ENCODE results near the gene NFILZ.
A peak's percentile ranks its signal among the peaks of the same experiment; 100 is the strongest.

NFILZ gene

DNA sequence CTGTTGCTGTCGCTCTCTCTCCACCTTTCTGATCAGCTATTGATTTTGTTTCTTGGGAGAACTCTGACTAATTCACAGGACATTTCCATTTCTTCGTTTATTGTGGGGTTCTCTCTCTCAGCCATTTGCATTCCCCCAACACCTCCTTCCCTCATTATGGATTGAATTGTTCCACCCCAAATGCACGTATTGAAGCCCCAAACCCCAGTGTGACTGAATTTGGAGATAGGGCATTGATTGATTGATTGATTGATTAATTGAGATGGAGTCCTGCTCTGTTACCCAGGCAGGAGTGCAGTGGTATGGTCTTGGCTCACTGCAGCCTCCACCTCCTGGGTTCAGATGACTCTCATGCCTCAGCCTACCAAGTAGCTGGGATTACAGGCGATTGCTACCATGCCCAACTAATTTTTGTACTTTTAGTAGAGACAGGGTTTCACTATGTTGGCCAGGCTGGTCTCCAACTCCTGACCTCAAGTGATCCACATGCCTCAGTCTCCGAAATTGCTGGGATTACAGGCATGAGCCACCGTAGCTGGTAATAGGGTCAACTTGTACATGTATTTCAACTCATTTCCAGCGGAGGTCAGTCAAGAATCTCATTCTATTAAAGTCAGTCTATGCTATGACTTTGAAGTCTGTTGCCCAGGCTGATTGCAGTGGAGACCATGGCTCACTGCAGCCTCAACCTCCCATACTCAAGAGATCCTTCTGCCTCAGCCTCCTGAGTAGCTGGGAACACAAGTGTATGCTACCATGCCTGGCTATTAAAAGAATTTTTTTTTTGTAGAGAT, 13.6 kb downstream of the NFILZ start:
- no peak for DNase-seq

- DNase-seq, result no peak
Measured at GRCh38 chr19:8648240-8648639, 17.8 kb downstream of the NFILZ start.

DNA sequence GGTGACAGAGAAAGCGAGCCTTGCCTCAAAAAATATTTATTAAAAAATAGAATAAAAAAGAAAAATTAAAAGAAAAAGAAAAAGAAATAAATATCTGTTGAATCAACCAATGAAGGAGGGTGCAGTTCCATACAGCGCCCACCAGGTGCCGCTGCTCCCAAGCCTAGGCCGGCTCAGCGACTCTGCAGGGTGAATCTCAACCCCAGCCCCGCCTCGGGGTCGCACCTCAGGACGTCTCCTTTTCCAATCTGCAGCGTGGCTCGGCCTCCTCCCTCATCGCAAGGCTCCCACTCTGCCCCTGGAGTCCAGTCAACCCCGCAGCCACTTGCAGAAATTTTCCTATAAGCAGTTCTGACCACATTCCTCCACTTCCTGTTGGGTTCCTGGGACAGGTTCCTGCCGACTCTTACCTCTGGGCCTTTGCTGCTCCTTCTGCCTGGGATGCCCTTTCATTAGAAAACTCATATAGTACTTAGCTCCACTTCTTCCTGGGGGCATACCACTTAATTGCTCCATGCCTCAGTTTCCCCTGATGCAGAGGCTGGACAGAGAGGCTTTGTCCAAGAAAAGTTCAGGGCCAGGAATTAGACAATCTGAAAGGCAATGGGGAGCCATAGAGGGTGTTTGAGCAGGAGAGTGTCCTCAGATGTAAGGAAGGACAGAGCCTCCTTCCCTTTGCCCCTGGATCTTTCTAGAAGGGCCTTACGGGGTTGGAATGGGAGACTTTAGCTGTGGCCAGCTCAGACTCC, 24.3 kb downstream of the NFILZ start:
- peak; percentile 72 for DNase-seq

- DNase-seq, result peak; percentile 48
Measured at GRCh38 chr19:8655340-8655709, 24.9 kb downstream of the NFILZ start.

GRCh38 chr19:8657869-8658268, 27.4 kb downstream of the NFILZ start:
- no peak for DNase-seq

GRCh38 chr19:8659905-8660304, 29.5 kb downstream of the NFILZ start:
- DNase-seq, result no peak

DNA sequence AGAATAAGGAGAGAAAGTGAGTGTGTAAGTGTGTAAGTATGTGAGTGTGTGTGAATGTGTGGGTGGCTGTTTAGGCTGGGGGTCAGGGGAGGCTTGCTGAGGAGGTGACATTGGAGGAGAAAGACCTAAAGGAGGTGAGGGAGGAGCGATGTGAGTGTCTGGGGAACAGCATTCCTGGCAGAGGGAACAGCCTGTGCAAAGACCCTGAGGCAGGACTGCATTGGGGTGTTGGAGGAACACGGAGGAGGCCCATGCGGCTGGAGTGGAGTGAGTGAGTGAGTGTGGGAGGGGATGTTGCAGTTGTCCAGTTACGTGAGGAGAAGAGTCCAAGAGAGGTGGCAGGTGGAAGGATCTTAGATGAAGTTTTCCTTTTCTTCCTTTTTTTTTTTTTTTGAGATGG, 31.8 kb downstream of the NFILZ start:
- no peak for DNase-seq

DNA sequence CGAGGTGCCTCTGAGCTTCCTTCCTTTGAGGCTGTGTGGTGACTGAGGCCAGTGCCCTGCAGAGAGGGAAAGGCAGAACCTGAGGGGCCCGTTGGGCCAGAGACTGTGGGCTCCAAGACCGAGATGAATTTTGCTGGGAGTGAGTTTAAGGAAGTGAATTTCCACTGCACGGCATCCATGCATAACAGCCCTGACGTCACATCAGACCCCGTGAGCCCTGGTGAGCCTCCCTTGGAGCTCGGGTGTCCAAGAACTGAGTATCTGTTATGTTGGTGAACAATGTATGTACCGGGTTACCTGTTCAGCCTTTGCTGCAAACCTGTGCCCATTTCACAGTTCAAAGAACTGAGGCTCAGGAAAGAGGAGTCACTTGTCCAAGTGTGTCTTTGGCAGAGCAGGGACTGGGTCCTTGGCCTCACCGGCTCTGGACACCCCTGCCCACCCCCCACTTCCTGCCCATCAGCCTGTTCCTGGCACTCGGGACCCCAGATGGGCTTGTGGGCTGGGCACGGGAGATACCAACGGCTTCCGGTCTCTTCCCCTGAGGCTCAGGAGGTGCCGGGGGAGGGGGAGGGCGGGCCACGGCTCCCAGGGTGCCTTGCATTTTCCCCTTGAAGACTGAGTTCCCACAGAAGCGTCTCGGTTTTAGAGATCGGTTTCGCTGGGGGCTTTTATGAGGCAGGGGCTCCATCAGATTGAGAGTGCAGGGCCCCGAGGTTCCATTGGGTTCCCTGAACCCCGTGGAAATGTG, 33.7 kb downstream of the NFILZ start:
- DNase-seq, result peak; percentile 23

DNA sequence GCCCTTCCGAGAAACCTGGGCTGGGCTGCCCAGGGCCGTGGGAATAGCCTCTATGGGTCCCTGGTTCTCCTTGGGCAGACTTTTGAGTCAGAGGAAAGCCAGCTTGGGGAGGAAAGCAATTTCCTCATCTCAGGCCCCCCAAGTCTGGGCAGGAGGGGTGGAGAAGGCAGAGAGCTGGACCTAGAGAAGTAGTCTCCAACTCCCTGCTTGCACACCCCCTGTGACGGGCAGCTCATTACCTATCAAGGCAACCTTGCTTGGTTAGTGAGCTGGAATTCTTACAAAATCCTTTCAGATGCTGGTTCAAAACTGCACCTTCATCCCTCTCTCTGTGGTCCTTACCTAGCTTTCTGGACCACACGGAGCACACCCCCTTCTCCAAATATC, 34.2 kb downstream of the NFILZ start:
- DNase-seq, result no peak

GRCh38 chr19:8665468-8666213, 35.2 kb downstream of the NFILZ start:
- no peak for DNase-seq

GRCh38 chr19:8666814-8667405, 36.5 kb downstream of the NFILZ start:
- DNase-seq, result no peak

- DNase-seq, result no peak
Measured at GRCh38 chr19:8673276-8673891, 43.0 kb downstream of the NFILZ start.

GRCh38 chr19:8675066-8675465, 44.6 kb downstream of the NFILZ start:
- DNase-seq, result no peak

DNA sequence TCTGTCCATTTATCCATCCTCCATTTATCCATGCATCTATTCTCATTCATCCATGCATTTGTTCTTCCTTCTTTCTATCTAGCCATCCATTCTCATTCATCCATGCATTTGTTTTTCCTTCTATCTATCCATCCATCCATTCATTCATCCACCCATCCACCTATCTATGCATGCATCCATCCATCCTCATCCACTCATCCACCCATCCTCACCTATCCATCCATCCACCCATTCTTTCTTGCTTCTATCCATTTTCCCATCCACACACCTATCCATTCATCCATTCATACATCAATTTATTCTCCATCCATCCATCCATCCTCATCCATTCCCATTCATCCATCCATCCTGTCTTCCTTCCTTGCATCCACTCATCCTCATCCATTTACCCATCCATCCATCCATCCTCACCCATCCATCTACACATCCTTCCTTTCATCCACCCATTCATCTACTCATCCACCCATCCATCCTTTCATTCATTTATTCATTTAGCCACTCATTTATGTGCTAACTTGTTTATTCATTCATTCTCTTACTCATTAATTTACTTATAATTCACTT, 47.9 kb downstream of the NFILZ start:
- no peak for DNase-seq
